GM18519 (cell line): ENCODE data around the gene RASA2.
"Not testable (repeated sequence)": the region's sequence is repeated elsewhere in the genome, so short reads cannot be mapped to it uniquely, and the experiment has no call there.

ENCODE experiments used
- ATAC-seq: cut with Tn5 transposase; IDR thresholded peaks from one replicate; pipeline ENCODE4 v1.9.1; 2021; ENCODE audit warnings: mild to moderate bottlenecking, moderate library complexity; ENCODE audit not compliant: unreplicated experiment, low FRiP score

Gene RASA2

DNA sequence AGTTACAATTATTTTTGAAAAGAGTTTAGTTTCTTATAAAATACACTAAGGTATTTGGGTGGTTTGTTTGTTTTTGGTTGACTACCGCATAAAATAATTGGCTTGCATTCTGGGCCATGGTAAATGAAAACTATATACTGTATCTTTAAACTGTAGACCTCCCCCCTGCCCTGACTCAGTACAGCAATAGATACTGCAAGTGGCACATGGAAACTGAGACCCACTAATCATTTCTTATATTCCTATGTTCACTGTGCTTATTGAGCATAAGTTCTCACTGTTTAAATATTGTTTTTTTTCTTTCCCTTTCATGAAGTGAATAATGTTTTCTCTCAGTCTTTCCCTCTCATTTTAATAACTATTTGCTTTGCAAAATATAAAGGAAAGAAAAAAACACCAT is 45.8 kb downstream of the RASA2 start:
- no peak for ATAC-seq

- not testable (repeated sequence) for ATAC-seq
Measured at GRCh38 chr3:141536017-141536416, 49.2 kb downstream of the RASA2 start.

DNA sequence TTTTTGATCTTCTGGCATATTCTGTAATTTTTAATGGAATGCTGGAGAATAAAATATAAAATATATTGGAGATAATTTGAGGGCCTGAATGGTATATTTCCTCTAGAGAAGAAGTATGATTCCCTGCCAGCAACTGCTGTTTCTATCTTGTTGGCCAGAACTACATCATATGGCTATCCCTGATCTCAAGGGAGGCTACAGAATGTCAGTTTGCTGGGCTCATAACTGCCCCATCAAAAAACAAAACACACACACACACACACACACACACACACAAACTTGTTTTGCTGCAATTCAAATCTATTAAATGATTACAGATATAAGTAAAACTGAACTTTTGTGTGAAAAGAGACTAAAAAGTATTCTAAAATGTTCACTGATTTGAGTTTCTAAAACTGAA is 51.0 kb downstream of the RASA2 start:
- no peak for ATAC-seq

DNA sequence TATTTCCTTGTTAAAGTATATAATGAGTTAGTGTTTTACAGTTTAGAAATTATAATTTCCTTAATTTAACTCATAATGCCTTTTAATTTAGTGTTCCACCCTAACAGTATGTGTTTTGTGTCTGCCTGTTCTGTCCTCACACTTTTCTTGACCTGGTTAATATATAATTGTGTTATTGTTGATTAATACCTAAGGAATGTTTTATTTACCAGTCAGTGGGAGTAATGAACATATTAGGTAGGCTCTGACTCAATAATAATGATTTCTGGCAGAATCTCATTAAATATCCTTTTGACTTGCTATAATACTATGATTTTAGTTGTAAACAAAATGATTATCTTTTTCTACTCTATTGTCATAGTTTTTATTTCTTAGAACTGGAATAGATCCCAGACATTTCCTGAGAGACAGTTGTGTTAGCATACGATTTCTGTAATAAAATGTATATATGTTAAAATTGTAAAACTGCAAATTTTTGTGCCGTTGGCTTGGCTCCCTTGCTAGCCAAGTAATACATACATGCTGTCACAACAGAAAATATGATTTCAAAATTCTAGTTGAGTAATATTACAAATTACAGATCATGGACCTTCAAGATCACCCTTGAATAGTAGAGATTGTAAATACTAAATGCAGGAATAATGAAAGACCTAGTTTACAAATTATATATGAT is 51.9 kb downstream of the RASA2 start:
- no peak for ATAC-seq

- ATAC-seq, result no peak
Measured at GRCh38 chr3:141539431-141540187, 52.8 kb downstream of the RASA2 start.

DNA sequence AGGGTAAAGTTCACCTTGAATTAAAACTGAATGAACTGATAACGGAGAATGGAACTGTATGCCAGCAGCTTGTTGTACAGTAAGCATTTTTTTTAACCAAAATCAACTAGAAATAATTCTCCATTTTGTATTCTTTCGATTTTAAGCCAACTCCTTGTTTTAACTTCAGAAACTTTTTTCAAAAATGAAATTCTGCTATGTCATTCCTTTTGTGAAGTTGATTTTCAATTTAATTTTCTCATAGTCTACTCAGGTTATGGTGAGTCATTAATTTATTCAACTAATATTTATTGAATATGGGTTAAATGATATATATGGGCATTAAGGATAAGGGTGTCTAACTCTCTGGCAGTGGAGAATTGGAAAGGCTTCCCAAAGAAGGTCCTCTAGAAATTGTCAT is 53.7 kb downstream of the RASA2 start:
- no peak for ATAC-seq

DNA sequence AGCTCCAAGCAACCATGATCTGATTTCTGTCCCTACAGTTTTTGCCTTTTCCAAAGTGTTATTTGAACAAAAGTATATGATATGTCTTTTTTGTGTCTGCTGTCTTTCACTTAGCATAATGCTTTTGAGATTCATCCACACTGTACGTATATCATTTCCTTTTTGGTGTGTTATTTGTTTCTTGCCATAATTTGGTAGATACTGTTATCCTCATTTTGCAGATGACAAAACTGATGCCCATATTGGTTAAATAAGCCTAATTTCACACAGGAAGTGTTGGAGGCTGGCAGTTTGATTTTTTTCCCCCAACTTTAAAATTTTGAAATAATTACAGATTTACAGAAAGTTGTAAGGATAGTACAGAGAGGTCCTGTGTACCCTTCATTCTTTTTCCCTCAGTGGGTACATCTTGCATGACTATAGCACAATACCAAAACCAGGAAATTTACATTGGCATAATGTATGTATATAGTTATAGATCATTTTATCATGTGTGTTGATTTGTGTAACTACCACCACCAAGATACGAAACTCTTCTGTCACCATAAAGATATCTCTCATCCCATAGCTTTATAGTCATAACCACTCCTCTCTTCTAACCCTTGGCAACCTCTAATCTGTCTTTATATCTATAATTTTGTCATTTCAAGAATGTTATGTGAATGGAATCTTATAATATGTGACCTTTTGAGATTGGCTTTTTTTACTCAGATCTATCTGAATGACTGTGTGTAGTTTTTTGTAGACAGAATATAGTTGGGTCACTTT is 55.6 kb downstream of the RASA2 start:
- no peak for ATAC-seq

GRCh38 chr3:141542989-141543388 is 56.2 kb downstream of the RASA2 start:
- ATAC-seq, result no peak

- no peak for ATAC-seq
Measured at GRCh38 chr3:141544697-141545096, 57.9 kb downstream of the RASA2 start.

GRCh38 chr3:141546081-141546480 is 59.3 kb downstream of the RASA2 start:
- ATAC-seq, result no peak

DNA sequence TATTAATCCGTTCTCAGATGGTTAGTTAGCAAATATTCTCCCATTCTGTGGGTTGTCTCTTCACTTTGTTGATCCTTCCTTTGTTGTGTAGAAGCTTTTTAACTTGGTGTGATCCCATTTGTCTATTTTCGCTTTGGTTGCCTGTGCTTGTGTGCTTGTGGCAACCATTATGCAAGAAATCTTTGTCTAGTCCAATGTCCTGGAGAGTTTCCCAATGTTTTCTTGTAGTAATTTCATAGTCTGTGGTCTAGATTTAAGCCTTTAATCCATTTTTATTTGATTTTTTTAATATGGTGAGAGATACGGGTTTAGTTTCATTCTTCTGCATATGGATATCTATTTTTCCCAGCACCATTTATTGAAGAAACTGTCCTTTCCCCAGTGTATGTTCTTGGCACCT is 59.8 kb downstream of the RASA2 start:
- ATAC-seq, result no peak

DNA sequence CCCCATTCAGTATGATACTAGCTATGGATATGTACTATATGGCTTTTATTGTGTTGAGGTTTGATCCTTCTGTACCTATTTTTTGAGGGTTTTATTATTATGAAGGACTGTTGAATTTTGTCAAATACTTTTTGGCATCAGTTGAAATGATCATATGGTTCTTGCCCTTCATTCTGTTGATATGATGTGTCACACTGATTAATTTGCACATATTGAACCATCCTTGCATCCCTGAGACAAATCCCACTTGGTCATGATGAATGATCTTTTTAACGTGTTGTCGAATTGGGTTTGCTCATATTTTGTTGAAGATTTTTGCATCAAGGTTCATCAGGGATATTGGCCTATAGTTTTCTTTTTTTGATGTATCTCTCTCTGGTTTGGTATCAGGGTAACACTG is 61.0 kb downstream of the RASA2 start:
- no peak for ATAC-seq

DNA sequence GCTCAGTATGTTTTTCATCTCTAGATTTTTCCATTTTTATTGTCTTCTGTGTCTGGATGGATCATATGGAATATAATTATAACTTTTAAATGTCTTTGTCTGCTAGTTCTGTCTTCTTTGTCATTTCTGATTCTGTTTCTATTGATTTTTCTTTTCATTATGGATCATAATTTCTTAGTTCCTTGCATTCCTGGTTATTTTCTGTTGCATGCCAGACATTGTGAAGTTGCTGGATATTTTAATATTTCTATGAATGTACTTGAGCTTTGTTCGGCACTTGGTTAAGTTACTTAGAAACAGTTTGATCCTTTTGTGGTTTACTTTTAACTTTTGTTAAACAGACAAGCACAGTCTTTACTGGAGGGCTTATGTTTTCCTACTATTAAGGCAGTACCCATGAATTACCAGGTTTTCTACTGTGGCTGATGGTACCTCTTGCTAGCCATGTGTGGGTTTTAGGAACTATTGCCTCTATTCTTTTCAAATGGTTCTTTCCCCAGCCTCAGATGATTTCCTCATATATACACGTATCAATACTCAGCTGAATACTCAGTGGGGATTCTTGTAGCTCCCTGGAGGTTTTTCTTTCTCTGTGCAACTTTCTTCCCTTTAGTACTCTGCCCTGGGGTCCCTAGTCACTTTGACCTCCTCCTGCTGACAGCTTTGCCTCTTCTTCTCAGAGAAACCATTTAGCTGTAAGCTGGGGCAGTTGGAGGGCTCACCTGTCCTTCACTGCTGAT is 64.3 kb downstream of the RASA2 start:
- ATAC-seq, result no peak

DNA sequence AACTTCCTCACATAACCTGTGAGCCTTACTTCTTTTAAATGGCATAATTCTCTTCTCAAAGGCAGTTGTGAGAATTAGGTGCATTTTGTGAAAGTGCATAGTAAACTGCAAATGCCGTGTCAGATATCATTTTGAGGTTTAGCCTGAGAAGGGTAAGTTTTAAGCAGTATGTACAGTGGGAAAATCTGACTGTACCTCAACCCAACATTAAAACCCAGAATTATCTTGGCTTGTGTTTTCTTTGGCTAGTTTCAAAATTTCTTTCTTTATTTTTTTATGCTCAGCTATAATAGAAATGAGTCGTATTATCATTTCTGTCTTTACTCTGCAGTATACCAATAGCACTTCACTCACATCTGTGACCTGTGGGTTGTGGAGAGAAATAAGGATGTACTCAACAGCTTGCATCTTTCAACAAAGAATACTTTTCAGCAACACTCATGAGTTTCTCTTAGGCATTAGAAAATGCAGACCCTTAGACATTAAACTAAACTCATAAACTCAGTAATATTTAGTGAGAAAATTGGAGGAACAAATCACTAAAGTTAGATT is 65.7 kb downstream of the RASA2 start:
- no peak for ATAC-seq

DNA sequence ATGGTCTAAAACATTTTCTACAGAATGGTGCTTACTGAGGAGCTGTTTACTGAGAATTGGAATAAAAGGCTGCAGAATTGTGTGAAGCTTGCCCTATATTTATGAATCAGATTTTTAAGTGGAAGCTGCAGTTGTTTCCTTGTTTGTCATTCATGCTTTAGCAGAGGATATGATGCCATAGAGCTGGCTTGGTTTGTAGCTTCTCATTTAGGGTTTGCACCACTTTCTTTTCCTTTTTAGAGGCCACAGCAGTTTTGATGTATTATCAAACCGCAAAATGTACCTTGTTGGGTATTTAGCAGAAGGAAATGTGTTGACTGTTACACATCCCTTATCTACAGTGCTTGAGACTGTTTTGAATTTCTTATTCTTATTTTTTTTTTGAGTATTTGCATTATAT is 66.2 kb downstream of the RASA2 start:
- no peak for ATAC-seq

- no peak for ATAC-seq
Measured at GRCh38 chr3:141556034-141556433, 69.2 kb downstream of the RASA2 start.

- ATAC-seq, result no peak
Measured at GRCh38 chr3:141557961-141558706, 71.3 kb downstream of the RASA2 start.

DNA sequence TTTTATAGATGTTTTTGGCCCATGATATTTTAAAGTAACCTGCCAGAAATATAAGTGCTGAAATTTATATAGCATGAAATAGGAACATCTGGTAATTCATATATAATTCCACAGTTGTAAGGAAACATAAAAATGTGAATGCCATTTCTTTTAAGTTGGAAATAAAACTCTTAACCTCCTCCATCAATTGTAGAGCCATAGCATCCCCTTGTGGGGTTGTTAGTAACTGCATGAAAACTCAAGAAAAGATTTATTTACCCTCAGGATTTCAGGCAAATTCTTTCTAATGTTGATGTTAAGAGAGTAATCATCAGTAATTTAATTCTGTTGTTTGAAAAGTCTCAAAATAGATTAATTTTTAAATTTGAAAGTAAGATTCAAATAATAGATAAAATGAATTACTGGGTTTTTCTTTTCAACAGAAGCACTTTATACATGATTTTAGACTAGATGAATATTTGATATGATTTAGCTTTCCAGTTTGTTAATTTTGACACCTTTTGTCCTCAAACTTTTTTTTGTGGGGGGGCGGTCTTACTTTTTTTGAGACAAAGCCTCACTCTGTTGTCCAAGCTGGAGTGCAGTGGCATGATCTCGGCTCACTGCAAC is 74.7 kb downstream of the RASA2 start:
- no peak for ATAC-seq

DNA sequence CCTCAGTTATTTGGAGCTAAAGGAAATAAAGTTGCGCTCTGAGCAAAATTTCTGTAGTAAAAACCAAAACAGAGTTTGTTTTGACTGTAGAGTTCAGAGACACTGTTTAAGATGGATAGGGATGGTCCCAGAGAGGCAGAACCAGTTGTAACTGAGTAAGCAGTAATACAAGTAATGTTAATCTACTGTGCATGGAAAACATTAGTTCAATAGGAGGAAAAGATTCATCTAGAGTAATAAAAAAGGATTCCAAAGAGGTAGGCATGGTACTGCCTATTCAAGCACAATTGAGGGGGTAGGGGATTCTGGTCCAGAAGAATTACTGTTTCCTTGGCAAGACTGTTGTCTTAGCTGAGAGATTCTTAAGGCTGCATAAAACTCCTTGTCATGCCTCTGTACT is 77.4 kb downstream of the RASA2 start:
- ATAC-seq, result no peak
